Left ventricle myocardium superior (tissue), 1 donor: ENCODE measurements around the gene CHMP1B. TPM values are rescaled to one million over a fixed set of nuclear protein-coding genes. Genes with fewer than 3 reads are reported as not detected.
A peak's percentile ranks its signal among the peaks of the same experiment; 100 is the strongest.

ENCODE experiments used
- ATAC-seq: fragments of 200-7000 bp; cut with Tn5 transposase; one replicate; pipeline ENCODE4 v1.9.1; 2020; ENCODE audit warnings: mild to moderate bottlenecking, moderate library complexity
- DNase-seq: peaks from one replicate; pipeline ENCODE4 v3.0.0-alpha.2; 2020
- intact Hi-C: fragments of 100-400 bp; cut with micrococcal nuclease; formaldehyde crosslinking; loops from one replicate; pipeline ENCODE4 v1.11.0; 2022
- total RNA-seq: library from RNA; stranded (reverse); fragmentation: NEBNext Ultra II Directional; extraction: Animal tissue kit (Norgen Biotek cat#: 25700); gene quantifications from one replicate; pipeline ENCODE4 v1.2.1, GENCODE V29; 2021
- donor health status: DM: no; HTN: yes; CAD: no; lungs with severe emphysema.

CHMP1B gene
- total RNA-seq, 1 donor from 2014 or later: 30.1 TPM

GRCh38 chr18:11862468-11863137, 11.4 kb downstream of the CHMP1B start:
- ATAC-seq: no peak
- DNase-seq: no peak
- intact Hi-C loops: no loop called here

GRCh38 chr18:11864471-11864870, 13.3 kb downstream of the CHMP1B start:
- no peak for ATAC-seq
- intact Hi-C loops: no loop called here
- no peak for DNase-seq

- no peak for ATAC-seq
- intact Hi-C loops: no loop called here
- DNase-seq: no peak
Observed at GRCh38 chr18:11865071-11865470, 13.9 kb downstream of the CHMP1B start.

GRCh38 chr18:11866329-11866728, 15.1 kb downstream of the CHMP1B start:
- intact Hi-C loops: no loop called here
- ATAC-seq: no peak
- no peak for DNase-seq

GRCh38 chr18:11866764-11867163, 15.6 kb downstream of the CHMP1B start:
- no peak for DNase-seq
- ATAC-seq: no peak
- intact Hi-C loops: no loop called here

- ATAC-seq (no peak), DNase-seq (no peak)
- intact Hi-C loops: no loop called here
Observed at GRCh38 chr18:11868230-11868629, 17.0 kb downstream of the CHMP1B start.

- intact Hi-C loops: no loop called here
- ATAC-seq (no peak), DNase-seq (no peak)
Observed at GRCh38 chr18:11871501-11871900, 20.3 kb downstream of the CHMP1B start.

- DNase-seq (peak; percentile 41), ATAC-seq (peak; percentile 97)
- intact Hi-C loops: loop anchor here (2.0 kb wide), 1 partner anchor 140 kb away; no protein-coding TSS in a partner anchor
Observed at GRCh38 chr18:11872479-11873136, 21.4 kb downstream of the CHMP1B start.

GRCh38 chr18:11873670-11874340, 22.6 kb downstream of the CHMP1B start:
- intact Hi-C loops: loop anchor here (2.0 kb wide), 1 partner anchor 141 kb away; no protein-coding TSS in a partner anchor
- DNase-seq: no peak
- no peak for ATAC-seq

GRCh38 chr18:11874676-11875075, 23.5 kb downstream of the CHMP1B start:
- ATAC-seq (no peak), DNase-seq (no peak)
- intact Hi-C loops: no loop called here

GRCh38 chr18:11877497-11878135, 26.4 kb downstream of the CHMP1B start:
- intact Hi-C loops: no loop called here
- DNase-seq (no peak), ATAC-seq (no peak)

GRCh38 chr18:11880586-11881304, 29.5 kb downstream of the CHMP1B start:
- DNase-seq (no peak), ATAC-seq (no peak)
- intact Hi-C loops: no loop called here

GRCh38 chr18:11882636-11883035, 31.4 kb downstream of the CHMP1B start:
- DNase-seq (no peak), ATAC-seq (no peak)
- intact Hi-C loops: no loop called here

- DNase-seq (no peak), ATAC-seq (peak; percentile 25)
- intact Hi-C loops: no loop called here
Observed at GRCh38 chr18:11883153-11883552, 31.9 kb downstream of the CHMP1B start.

- DNase-seq (no peak), ATAC-seq (no peak)
- intact Hi-C loops: no loop called here
Observed at GRCh38 chr18:11884396-11885030, 33.3 kb downstream of the CHMP1B start.

GRCh38 chr18:11885278-11885947, 34.2 kb downstream of the CHMP1B start:
- ATAC-seq (no peak), DNase-seq (no peak)
- intact Hi-C loops: no loop called here

GRCh38 chr18:11886577-11887110, 35.4 kb downstream of the CHMP1B start:
- no peak for ATAC-seq
- intact Hi-C loops: no loop called here
- DNase-seq: no peak
